ENCODE measurements around the gene UMAD1.
"Not testable (repeated sequence)": the region's sequence is repeated elsewhere in the genome, so short reads cannot be mapped to it uniquely, and the experiment has no call there.

- not testable (repeated sequence) for TF ChIP-seq CTCF (IDR thresholded peaks at IDR 0.05); POLR2A (IDR thresholded peaks at IDR 0.05; ENCODE audit: low read depth); POLR2AphosphoS5 (IDR thresholded peaks at IDR 0.05); EP300 (IDR thresholded peaks at IDR 0.05)
These were observed 184.7 kb downstream of the UMAD1 start for GRCh38 chr7:7825294-7825693.
